IPS-18c (cell line): ENCODE results near the gene PREX1.

Experiments used
- H3K4me3 ChIP-seq: 2 replicates; pipeline ENCODE4 v1.7.0; 2013; ENCODE audit warnings: low read depth, mild to moderate bottlenecking, low read length, moderate library complexity; ENCODE audit not compliant: insufficient read depth
- H3K9me3 ChIP-seq: one replicate; pipeline ENCODE4 v1.6.1; 2013; ENCODE audit warnings: mild to moderate bottlenecking, low read length, moderate library complexity; ENCODE audit not compliant: control insufficient read depth, insufficient read depth

Gene PREX1

DNA sequence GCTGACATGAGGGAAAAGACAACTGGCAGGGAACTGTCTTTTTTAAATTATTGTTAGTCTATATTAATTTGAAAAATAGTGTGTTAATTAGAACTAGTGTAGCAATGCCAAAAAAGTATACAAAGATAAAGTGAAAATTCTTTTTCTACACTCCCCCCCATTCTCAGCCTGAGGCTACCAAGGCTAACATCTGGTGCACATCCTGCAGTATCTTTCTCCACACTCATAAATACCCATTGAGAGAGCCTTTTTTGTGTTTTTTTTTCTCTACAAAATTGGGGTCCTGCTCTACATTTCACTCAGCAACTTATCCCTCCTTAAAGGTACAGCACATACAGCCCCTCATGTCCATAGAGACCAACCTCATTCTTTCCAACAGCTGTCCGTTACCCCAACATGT lies 20.7 kb downstream of the PREX1 start:
- H3K4me3 ChIP-seq = no peak overlapping the region

GRCh38 chr20:48805716-48806115 lies 22.1 kb downstream of the PREX1 start:
- Histone ChIP-seq H3K4me3 (no peak overlapping the region), H3K9me3 (peaks cover 9% of the 10 kb centered on the region)

More for the DNA sequence above, 20.7 kb downstream of the PREX1 start:
- H3K9me3 ChIP-seq = peaks cover 9% of the 10 kb centered on the region

GRCh38 chr20:48805286-48805685 lies 22.5 kb downstream of the PREX1 start:
- peaks cover 9% of the 10 kb centered on the region for H3K9me3 ChIP-seq
- H3K4me3 ChIP-seq = no peak overlapping the region

GRCh38 chr20:48804300-48804980 lies 23.4 kb downstream of the PREX1 start:
- Histone ChIP-seq H3K4me3 (no peak overlapping the region), H3K9me3 (peaks cover 8% of the 10 kb centered on the region)

DNA sequence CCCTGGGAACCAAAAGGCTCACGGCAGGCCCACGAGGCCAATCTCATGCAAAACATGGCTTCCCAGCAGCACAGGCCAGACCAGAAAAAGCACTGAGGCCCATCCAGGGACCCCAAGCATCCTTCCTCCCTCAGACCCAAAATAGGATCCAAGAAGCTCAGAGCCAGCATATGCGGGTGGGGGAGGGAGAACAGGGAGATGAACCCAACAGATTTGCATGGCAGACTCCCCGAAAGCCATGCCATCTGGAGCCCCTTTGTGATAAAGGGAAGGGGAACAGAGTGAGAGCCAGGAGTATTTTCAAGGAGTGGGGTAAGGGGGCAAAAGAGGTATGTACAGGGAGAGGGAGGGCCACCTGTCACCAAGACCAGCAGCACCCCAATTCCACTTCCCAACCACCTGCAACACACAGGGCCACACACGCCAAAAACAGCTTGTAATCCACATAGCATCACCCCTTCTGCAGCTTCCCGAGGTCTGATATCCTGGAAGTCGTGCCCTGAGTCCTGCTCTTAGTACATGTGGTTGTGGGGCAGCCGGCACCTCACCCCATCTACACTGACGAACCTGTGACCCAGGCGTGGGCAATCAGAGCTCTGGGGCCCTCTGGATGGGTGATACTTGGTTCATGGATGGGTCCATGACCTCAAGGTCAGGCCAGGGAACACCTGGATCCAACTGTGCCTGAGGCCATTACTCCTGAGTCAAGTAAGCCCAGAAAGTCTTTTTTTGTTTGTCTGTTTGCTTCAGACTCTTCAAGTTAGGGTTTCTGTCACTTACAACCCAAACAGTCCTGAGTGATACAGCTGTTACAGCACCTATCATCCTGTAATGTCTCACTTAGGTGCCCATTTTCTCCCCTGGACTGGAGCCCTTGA lies 24.4 kb downstream of the PREX1 start:
- Histone ChIP-seq H3K4me3 (no peak overlapping the region), H3K9me3 (peaks cover 4% of the 10 kb centered on the region)

- peaks cover 4% of the 10 kb centered on the region for H3K9me3 ChIP-seq
- H3K4me3 ChIP-seq = no peak overlapping the region
Measured at GRCh38 chr20:48802647-48803046, 25.2 kb downstream of the PREX1 start.

GRCh38 chr20:48802216-48802615 lies 25.6 kb downstream of the PREX1 start:
- Histone ChIP-seq H3K4me3 (no peak overlapping the region), H3K9me3 (peaks cover 4% of the 10 kb centered on the region)

DNA sequence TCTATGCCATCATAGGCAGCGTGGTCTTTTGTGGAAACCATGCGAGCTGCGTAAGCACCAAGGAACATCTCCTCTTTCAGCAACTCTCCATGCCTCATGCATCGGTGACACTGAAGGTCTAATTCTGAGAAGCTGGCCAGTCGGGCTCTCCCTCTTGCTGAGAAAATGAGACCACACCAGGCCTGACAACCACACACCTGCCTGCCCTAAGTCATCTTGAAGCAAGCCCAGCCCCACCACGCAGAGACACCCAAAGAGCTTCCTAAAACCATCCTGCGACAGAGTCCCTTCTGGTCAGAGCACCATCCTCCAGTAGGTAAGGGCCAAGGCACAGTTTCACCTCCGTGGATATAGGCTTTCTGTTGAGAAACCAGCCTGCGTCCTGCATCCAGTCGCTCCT lies 26.6 kb downstream of the PREX1 start:
- peaks cover 2% of the 10 kb centered on the region for H3K9me3 ChIP-seq
- H3K4me3 ChIP-seq = no peak overlapping the region

DNA sequence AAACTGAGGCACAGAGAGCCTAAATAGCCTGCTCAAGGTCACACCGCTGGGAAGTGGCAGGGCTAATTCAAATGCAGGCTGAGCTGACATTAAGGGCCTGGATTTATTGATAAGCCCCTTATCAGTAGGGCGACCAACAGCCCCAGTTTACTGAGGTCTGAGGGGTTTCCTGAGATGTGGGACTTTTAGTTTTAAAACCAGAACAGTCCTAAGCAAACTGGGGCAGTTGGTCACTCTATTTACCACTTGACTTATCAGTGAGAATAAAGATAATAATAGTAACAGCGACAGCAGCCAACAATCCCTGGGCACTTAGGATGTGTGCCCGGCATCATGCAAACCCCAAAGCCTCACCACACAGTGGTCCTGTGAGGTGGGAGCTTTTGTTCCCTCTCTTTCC lies 27.6 kb downstream of the PREX1 start:
- Histone ChIP-seq H3K4me3 (no peak overlapping the region), H3K9me3 (peaks cover 4% of the 10 kb centered on the region)

DNA sequence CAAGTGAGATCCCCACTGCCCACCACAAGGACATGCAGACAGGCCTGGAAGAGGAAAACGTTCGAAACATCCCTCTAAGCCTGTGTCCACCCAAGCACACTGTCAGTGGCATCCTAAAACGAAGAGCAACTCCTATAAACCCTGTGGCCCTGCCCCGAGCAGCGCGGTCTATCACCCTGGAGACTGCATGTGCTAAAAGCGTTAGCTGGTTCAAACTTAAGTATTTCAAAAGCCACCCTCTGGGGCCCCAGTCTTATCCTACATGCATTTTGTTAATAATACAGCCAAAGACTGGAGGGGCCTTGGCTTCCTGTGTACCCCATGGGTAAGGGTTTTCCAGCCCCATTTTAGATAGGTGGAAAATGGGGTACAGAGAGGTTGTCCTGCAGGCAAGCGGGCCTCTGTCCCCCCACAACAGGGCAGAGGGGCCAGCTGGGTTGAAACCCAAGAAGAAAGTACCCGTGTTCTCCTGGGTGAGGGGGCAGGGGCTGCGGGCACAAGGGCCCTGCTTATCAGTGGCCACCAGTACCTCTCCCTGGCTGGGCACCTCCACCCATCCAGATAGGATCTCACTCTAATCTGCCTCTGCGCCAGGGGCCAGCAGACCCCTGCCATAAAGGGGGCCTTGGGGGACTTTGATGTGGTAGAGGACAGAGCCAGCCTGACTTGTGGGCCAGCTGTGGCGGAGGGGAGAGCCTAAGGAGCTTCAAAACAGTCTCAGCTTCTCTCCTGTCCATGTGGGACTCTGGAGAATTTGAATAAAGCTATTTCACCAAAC lies 28.3 kb downstream of the PREX1 start:
- Histone ChIP-seq H3K4me3 (no peak overlapping the region), H3K9me3 (peaks cover 3% of the 10 kb centered on the region)

DNA sequence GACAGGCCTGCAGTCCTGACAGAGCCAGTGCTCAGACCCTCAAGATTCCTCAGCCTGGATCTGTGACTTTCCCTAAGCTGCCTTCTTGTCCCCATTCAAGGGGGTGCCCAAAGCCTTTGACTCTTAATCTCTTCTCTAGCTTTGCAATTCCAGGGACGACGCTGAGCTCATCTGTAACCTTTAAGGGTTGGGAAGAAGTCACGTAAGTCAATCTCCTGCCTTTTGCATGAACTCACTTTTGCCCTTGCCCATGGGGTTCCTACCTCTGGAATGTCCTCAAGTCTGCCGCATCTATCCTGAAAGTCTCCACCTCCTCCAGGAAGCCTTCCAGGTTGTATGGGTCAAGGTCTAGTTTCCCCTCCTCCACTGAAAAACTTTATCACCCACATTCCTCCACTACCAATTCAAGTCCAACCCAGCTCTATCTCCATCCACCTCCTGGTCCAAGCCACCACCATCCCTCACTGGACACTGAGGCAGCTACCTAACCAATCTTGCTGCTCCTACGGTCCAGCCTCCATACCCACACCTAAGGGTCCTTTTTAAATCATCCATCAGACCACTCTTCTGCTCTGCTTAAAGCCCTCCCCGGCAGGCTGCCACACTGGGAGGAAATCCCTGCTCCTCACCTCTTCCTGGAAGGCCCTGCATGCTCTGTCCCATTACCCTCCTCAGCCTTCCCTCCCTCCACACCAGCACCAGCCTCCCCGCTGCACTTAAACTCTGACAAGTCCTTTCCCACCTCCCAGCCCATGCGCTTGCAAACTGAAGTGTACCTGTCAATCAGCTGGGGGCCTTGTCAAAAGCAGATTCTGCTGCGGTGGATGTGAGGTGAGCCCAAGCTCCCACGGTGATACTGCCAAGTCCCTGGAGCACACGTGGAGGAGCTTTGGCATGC lies 29.7 kb downstream of the PREX1 start:
- Histone ChIP-seq H3K9me3 (peaks cover 2% of the 10 kb centered on the region), H3K4me3 (no peak overlapping the region)

- no peak overlapping the region for H3K4me3 ChIP-seq
- H3K9me3 ChIP-seq = peaks cover 2% of the 10 kb centered on the region
Measured at GRCh38 chr20:48797275-48797825, 30.4 kb downstream of the PREX1 start.

DNA sequence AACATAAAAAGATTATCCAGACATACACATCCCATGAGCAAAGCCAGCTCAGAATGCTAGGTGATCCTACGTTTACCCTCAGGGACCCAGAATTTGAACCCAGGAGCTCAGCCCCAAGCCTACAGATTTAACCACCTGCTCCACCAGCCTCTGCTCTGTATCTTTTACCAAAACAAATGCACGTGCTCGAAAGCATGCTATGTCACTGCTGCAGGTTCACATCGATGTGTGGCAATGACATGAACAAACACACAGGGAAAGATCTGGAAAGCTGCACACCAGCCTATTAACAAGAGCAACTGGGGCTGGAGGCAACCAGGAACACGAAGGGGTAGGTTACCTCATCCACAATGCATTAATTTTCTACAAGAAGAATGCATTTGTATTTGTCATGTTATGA lies 32.1 kb downstream of the PREX1 start:
- peaks cover 2% of the 10 kb centered on the region for H3K9me3 ChIP-seq
- H3K4me3 ChIP-seq = no peak overlapping the region

- Histone ChIP-seq H3K4me3 (no peak overlapping the region), H3K9me3 (peaks cover 2% of the 10 kb centered on the region)
Measured at GRCh38 chr20:48794816-48795457, 32.9 kb downstream of the PREX1 start.

DNA sequence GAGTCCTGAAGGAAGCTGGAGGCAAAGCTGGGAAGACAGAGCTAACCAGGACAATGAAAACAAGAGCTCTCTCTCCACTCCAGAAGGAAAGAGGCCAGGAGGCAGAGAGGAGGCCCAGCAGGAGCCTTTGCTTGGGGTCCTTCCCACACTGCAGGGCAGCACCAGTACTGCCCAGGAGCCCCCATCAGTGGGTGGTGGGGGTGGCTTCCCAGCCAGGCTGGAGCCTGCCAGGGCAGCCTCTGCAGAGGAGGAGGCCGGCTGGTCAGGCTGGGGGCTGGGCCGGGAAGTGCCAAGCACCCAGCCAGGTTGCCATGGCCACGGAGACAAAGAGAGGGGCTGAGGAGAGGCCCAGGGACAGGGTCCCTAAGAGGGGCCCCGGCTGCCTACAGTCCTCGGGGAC lies 33.4 kb downstream of the PREX1 start:
- Histone ChIP-seq H3K9me3 (peaks cover 2% of the 10 kb centered on the region), H3K4me3 (no peak overlapping the region)

DNA sequence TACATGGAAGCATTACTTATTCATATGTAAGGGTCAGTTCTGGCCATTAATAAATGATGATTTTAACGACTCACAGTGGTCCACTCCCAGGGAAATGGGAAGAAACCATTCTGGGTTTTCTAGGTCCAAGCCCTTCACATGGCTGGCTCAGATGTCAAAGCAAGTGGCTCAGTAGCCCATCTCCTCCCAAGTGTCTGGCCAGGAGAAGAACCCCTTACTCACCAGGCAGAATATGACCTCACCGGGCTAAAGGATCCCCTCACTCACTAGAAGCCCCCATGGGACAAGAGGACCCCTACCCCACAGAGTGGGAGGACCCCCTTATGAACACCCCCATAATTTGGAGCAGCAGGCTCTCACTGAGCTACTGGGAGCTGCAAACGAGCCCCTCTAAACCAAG lies 34.0 kb downstream of the PREX1 start:
- Histone ChIP-seq H3K4me3 (no peak overlapping the region), H3K9me3 (peaks cover 2% of the 10 kb centered on the region)
